GM23248 (cell line): ENCODE results near the gene LRCOL1. TPM values are rescaled to one million over a fixed set of nuclear protein-coding genes. Genes with fewer than 3 reads are reported as not detected.

Experiments used
- DNase-seq: peaks from one replicate; pipeline ENCODE4 v3.0.0-alpha.2; 2015
- H2AFZ ChIP-seq: fragments of 200-600 bp; sonication (generic); 2 replicates; pipeline ENCODE4 v1.6.1; 2016; ENCODE audit warnings: antibody characterized with exemption
- H3F3A ChIP-seq: fragments of 200-600 bp; sonication (generic); 2 replicates; pipeline ENCODE4 v1.6.1; 2016; ENCODE audit warnings: mild to moderate bottlenecking, antibody characterized with exemption, mixed run types; ENCODE audit not compliant: insufficient read depth
- H3K27ac ChIP-seq: fragments of 200-600 bp; sonication (generic); 2 replicates; pipeline ENCODE4 v1.5.1; 2016; ENCODE audit warnings: mild to moderate bottlenecking
- H3K27me3 ChIP-seq: fragments of 200-600 bp; sonication (generic); replicated peaks from 2 replicates; pipeline ENCODE4 v1.6.1; 2016; ENCODE audit warnings: mild to moderate bottlenecking; ENCODE audit not compliant: insufficient read depth
- H3K36me3 ChIP-seq: fragments of 200-600 bp; sonication (generic); 2 replicates; pipeline ENCODE4 v1.6.1; 2016; ENCODE audit warnings: low read depth, mild to moderate bottlenecking
- H3K4me1 ChIP-seq: fragments of 200-600 bp; sonication (generic); 2 replicates; pipeline ENCODE4 v1.6.1; 2016; ENCODE audit warnings: mild to moderate bottlenecking; ENCODE audit not compliant: insufficient read depth
- H3K4me2 ChIP-seq: fragments of 200-600 bp; sonication (generic); one replicate; pipeline ENCODE4 v1.6.1; 2016; ENCODE audit warnings: mild to moderate bottlenecking; ENCODE audit not compliant: unreplicated experiment
- H3K4me3 ChIP-seq: fragments of 200-600 bp; sonication (generic); 2 replicates; pipeline ENCODE4 v1.5.1; 2016; ENCODE audit warnings: mild to moderate bottlenecking
- H3K79me2 ChIP-seq: fragments of 200-600 bp; sonication (generic); 2 replicates; pipeline ENCODE4 v1.6.1; 2016; ENCODE audit warnings: mild to moderate bottlenecking; ENCODE audit not compliant: insufficient read depth
- H3K9ac ChIP-seq: fragments of 200-600 bp; sonication (generic); 2 replicates; pipeline ENCODE4 v1.6.1; 2016; ENCODE audit warnings: mild to moderate bottlenecking
- H3K9me2 ChIP-seq: fragments of 200-600 bp; sonication (generic); 2 replicates; pipeline ENCODE4 v1.6.1; 2016; ENCODE audit warnings: mixed run types, mild to moderate bottlenecking, moderate library complexity; ENCODE audit not compliant: insufficient read depth
- H3K9me3 ChIP-seq: fragments of 200-600 bp; sonication (generic); one replicate; pipeline ENCODE4 v1.6.1; 2017; ENCODE audit warnings: low read depth
- H4K20me1 ChIP-seq: fragments of 200-600 bp; sonication (generic); 2 replicates; pipeline ENCODE4 v1.6.0; 2016; ENCODE audit not compliant: insufficient read depth
- EZH2 ChIP-seq: fragments of 200-600 bp; sonication (generic); IDR thresholded peaks from 2 replicates; pipeline ENCODE4 v1.6.1; 2018; ENCODE audit warnings: antibody characterized with exemption, mild to moderate bottlenecking; ENCODE audit not compliant: insufficient read depth, poor library complexity, severe bottlenecking
- EZH2phosphoT487 ChIP-seq: fragments of 200-600 bp; sonication (generic); IDR thresholded peaks from 2 replicates; pipeline ENCODE4 v1.6.1; 2018; ENCODE audit warnings: antibody characterized with exemption, moderate library complexity, mild to moderate bottlenecking, low read depth; ENCODE audit not compliant: insufficient read depth
- WGBS, 2 experiments: methylation state at CpG; one replicate each; pipeline ENCODE4 v1.1.6; 2015 to 2017; ENCODE audit warnings: low lambda C conversion rate in 2 of 2, low coverage in 1 of 2; ENCODE audit errors: missing lambda C conversion rate in 2 of 2; 5-methylcytosine and 5-hydroxymethylcytosine counted together
- in situ Hi-C: fragments of 300-500 bp; cut with MboI; formaldehyde crosslinking; loops from 2 replicates; pipeline ENCODE4 v1.15.0; 2020
- polyA plus RNA-seq: library from polyadenylated mRNA; unstranded; fragments of >200 nt; fragmentation: Nextera tagmentation; extraction: Ambion mirVana; gene quantifications from 2 replicates; pipeline ENCODE4 v1.2.1, GENCODE V29; 2016
- total RNA-seq: library from RNA; depleted of rRNA; stranded (reverse); fragments of >200 nt; shearing (Covaris generic); gene quantifications from 2 replicates; pipeline ENCODE4 v1.2.3, GENCODE V29; 2014

The LRCOL1 gene
- total and polyA plus RNA-seq, 2 experiments from 2014 or later = not detected

DNA sequence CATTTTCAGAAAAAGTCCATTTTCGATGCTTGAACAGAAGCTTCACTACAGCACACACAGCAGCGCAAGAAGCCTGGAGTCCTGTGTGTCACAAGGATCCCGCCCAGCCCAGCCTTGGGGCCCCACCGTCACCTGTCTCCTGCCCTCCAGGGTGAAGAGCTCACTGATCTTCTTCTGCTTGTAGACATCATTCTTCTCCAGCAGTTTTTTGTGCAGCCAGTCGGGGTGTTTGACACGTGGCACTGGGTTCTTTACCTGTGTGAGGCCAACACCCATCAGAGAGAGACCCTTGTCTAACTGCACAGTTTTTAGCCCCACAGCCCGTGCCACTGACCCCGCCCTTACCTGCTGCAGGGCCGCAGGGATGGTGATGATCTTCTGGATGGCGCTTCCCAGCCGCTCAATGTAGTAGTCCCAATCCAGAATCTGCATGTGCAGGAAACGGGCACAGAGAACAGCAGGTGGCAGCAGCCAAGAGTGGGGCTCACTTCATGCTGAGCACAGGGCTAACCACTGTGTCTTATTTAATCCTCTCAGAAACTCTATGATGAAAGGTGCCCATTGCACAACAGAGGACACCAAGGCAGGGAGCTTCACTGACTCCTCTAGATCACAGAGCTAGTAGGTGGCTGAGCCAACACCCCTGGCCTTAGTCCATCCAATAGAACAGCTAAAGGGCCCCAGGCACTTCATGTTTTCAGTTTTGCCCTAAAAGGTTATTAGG lies 46.8 kb upstream of the LRCOL1 start:
- TF ChIP-seq EZH2 (no peak), EZH2phosphoT487 (no peak)
- Histone ChIP-seq H2AFZ (no peak overlapping the region), H3K36me3 (peaks cover 21% of the 10 kb centered on the region), H3F3A (no peaks in the 10 kb centered on the region), H3K4me2 (no peak overlapping the region), H3K9ac (no peak overlapping the region), H3K4me3 (no peak overlapping the region), H3K9me3 (no peaks in the 10 kb centered on the region), H3K27me3 (no peaks in the 10 kb centered on the region), H3K9me2 (no peaks in the 10 kb centered on the region), H3K4me1 (no peaks in the 10 kb centered on the region), H3K27ac (no peak overlapping the region), H4K20me1 (no peaks in the 10 kb centered on the region), H3K79me2 (no peaks in the 10 kb centered on the region)
- DNase-seq = no peak
- 95 to 97% methylated on average over 12 of the region's 12 CpGs for WGBS, 2 experiments
- in situ Hi-C loops = no loop called here

DNA sequence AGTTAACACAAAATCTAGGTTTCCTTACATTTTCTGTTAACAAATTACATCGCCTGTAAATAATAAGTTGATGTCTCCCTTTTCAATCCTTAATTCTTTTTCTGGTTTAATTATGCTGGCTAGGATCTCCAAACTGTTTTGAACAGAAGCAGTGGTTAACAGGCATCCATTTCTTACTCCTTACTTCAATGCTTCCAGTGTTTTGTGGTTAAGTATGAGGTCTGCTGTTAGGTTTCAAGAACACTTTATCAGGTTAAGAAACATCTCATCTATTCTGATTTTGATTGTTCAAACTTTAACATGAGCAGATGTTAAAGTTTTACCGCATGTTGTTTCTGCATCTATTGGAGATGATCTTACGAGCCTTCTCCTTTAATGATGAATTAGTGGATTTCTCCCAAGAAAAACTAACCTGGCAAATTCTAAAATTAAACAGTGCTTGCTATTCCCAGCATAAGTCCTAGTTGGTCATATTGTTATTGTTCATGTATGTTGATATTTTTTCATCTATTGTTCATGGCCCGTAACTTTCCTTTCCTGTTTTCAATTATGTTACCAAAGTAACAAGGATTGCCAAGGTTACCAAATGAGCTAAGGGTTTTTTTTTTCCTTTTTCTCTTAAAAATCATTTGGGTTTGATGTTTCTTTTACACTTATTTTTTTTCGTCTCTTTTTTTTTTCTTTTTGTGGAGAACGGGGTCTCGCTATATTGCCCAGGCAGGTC lies 43.3 kb upstream of the LRCOL1 start:
- TF ChIP-seq EZH2 = no peak
- no peak for TF ChIP-seq EZH2phosphoT487
- Histone ChIP-seq H3K79me2 (no peaks in the 10 kb centered on the region), H3K4me2 (no peak overlapping the region), H3K9me2 (no peaks in the 10 kb centered on the region), H3K9ac (no peak overlapping the region), H3K4me1 (no peaks in the 10 kb centered on the region), H2AFZ (no peak overlapping the region), H3K4me3 (no peak overlapping the region), H3F3A (no peaks in the 10 kb centered on the region), H4K20me1 (no peaks in the 10 kb centered on the region), H3K27ac (no peak overlapping the region), H3K36me3 (peaks cover 21% of the 10 kb centered on the region), H3K27me3 (no peaks in the 10 kb centered on the region), H3K9me3 (no peaks in the 10 kb centered on the region)
- WGBS, 2 experiments = 84% methylated on average over 7 of the region's 7 CpGs
- DNase-seq = no peak
- in situ Hi-C loops = no loop called here

DNA sequence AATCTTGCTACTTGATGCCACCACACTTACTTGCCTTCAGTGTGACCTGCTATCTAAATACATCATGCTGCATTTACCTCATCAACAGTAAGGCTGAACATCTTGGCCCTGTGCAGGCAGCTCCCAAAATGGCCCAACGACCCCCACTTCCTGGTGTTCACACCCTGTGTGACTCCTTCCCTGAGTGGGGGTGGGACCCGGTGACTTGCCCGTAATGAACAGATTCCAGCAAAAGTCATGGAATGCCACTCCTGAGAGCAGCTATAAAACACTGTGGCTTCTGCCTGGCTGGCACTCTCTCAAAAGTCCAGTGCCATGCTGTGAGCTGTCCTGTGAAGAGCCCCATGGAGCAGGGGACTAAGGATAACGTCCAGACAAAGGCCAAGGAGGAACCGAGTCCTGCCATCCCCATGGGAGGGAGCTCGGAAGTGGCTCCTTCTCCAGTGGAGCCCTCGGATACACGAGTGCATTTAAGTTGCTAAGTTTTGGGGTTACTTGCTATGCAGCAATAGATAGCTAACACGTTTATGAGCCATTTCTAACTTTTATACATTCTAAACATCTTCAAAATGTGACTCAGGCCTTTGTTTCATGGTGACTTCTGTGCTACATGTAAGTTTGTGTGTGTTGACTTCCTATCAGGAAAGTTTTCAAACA lies 41.2 kb upstream of the LRCOL1 start:
- in situ Hi-C loops = no loop called here
- Histone ChIP-seq H3K4me2 (no peak overlapping the region), H3K79me2 (no peaks in the 10 kb centered on the region), H4K20me1 (no peaks in the 10 kb centered on the region), H3K9me3 (no peaks in the 10 kb centered on the region), H3K27me3 (no peaks in the 10 kb centered on the region), H3K27ac (no peak overlapping the region), H3F3A (no peaks in the 10 kb centered on the region), H3K4me3 (no peak overlapping the region), H3K4me1 (no peaks in the 10 kb centered on the region), H3K36me3 (peaks cover 18% of the 10 kb centered on the region), H3K9ac (no peak overlapping the region), H3K9me2 (no peaks in the 10 kb centered on the region), H2AFZ (no peak overlapping the region)
- no peak for TF ChIP-seq EZH2phosphoT487
- no peak for TF ChIP-seq EZH2
- WGBS, 2 experiments = 92% methylated on average over 9 of the region's 9 CpGs
- no peak for DNase-seq

DNA sequence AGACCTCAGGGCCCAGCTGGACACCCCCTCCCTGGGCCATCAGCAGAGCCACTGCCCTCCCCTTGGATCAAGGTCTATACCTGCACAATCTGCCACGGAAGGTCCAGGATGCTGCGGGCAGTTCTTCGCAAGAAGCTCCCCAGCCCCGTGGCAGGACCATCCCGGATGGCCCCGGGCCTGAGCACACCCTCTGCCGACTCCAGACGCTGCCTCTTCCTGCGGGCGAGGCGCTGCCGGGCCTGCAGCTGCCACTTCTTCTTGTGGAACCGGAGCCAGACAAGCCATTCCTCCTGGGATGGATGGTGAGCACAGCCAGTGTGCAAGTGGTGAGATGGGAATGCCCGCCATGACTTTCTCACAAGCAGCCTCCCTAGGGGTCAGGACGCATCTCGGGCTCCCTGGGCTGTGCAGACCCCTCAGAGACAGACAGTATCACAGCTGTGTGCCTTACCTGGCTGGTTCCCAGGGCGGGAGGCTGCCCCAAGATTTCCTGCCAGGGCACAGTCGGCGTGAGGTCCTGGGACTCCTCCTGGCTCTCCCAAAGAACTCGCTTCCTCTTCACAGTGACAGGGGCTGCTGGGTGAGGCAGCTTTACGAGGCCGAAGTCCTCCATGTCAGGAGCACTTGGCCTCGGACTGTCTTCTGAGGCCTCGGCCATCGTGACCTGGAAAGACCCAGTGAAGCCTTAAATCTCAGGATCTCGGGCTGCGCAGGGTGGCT lies 39.0 kb upstream of the LRCOL1 start:
- Histone ChIP-seq H3K27ac (no peak overlapping the region), H3F3A (no peaks in the 10 kb centered on the region), H3K9me3 (no peaks in the 10 kb centered on the region), H3K4me3 (no peak overlapping the region), H3K79me2 (no peaks in the 10 kb centered on the region), H3K36me3 (peaks cover 12% of the 10 kb centered on the region; the same call in 1 of the 2 replicates), H3K4me2 (no peak overlapping the region), H3K4me1 (no peaks in the 10 kb centered on the region), H3K9ac (no peak overlapping the region), H2AFZ (no peak overlapping the region), H4K20me1 (no peaks in the 10 kb centered on the region), H3K27me3 (no peaks in the 10 kb centered on the region), H3K9me2 (no peaks in the 10 kb centered on the region)
- 95 to 96% methylated on average over 25 to 27 of the region's 27 CpGs for WGBS, 2 experiments
- in situ Hi-C loops = no loop called here
- TF ChIP-seq EZH2phosphoT487 (no peak), EZH2 (no peak)
- DNase-seq = no peak
